Activated T-cell treated with anti-CD3 and anti-CD28 coated beads, Interleukin-2, amount 50 U/mL, for 72 hours (primary cell): Measurements from ENCODE around the gene SMIM1. TPM values are rescaled to one million over a fixed set of nuclear protein-coding genes. Genes with fewer than 3 reads are reported as not detected.
"Not testable (repeated sequence)": the region's sequence is repeated elsewhere in the genome, so short reads cannot be mapped to it uniquely, and the experiment has no call there.

ENCODE experiments used
- ATAC-seq, 2 donors: fragments of 150-1000 bp; cut with Tn5 transposase; replicated peaks in 1 of 2; 2 replicates each; pipeline ENCODE4 v1.10.0; 2021; ENCODE audit warnings: moderate library complexity in 2 of 2, mild to moderate bottlenecking in 1 of 2
- DNase-seq, 2 donors: peaks; one replicate each; pipeline ENCODE4 v3.0.0; 2021 to 2022; ENCODE audit warnings: mixed read lengths in 1 of 2
- H3K27ac Mint-ChIP-seq: one replicate; pipeline ENCODE4 v1.8.0; 2022; ENCODE audit warnings: mild to moderate bottlenecking, moderate library complexity, mixed read lengths
- H3K27me3 Mint-ChIP-seq: one replicate; pipeline ENCODE4 v1.8.0; 2022; ENCODE audit warnings: low read depth, mixed read lengths
- H3K36me3 Mint-ChIP-seq, 2 donors: one replicate each; pipeline ENCODE4 v1.8.0; 2022; ENCODE audit warnings: mixed read lengths in 2 of 2, mild to moderate bottlenecking in 1 of 2; ENCODE audit not compliant: insufficient read depth in 2 of 2
- H3K4me1 Mint-ChIP-seq: one replicate; pipeline ENCODE4 v1.8.0; 2022; ENCODE audit warnings: low read depth, mixed read lengths
- H3K4me3 Mint-ChIP-seq, 2 donors: one replicate each; pipeline ENCODE4 v1.8.0; 2022; ENCODE audit warnings: mild to moderate bottlenecking in 2 of 2, mixed read lengths in 2 of 2, moderate library complexity in 2 of 2
- H3K9me3 Mint-ChIP-seq, 2 donors: one replicate each; pipeline ENCODE4 v1.8.0; 2022; ENCODE audit warnings: mixed read lengths in 2 of 2
- total RNA-seq, 2 donors: library from RNA; stranded (reverse); gene quantifications; one replicate each; pipeline ENCODE4 v1.2.3, GENCODE V29; 2022

The SMIM1 gene
- total RNA-seq, 2 donors from 2014 or later: 2.5 to 3.4 TPM

GRCh38 chr1:3743421-3743820, 29.1 kb upstream of the SMIM1 start:
- H3K27ac Mint-ChIP-seq: no peak overlapping the region
- no peaks in the 10 kb centered on the region for H3K27me3 Mint-ChIP-seq
- DNase-seq (no peak), ATAC-seq (no peak)
- H3K4me3 Mint-ChIP-seq: no peak overlapping the region
- H3K9me3 Mint-ChIP-seq: no peaks in the 10 kb centered on the region
- peaks cover 0 to 4% of the 10 kb centered on the region in 2 donors for H3K36me3 Mint-ChIP-seq
- peaks cover 43% of the 10 kb centered on the region for H3K4me1 Mint-ChIP-seq

- DNase-seq: no peak
- no peak for ATAC-seq
- H3K27ac Mint-ChIP-seq: no peak overlapping the region
- H3K27me3 Mint-ChIP-seq: no peaks in the 10 kb centered on the region
- H3K4me3 Mint-ChIP-seq: no peak overlapping the region
- H3K36me3 Mint-ChIP-seq: peaks cover 0 to 4% of the 10 kb centered on the region in 2 donors
- H3K4me1 Mint-ChIP-seq: peaks cover 44% of the 10 kb centered on the region
- H3K9me3 Mint-ChIP-seq: no peaks in the 10 kb centered on the region
These were observed 28.7 kb upstream of the SMIM1 start for GRCh38 chr1:3743826-3744225.

- Mint-ChIP-seq H3K27me3 (no peaks in the 10 kb centered on the region), H3K27ac (no peak overlapping the region), H3K9me3 (no peaks in the 10 kb centered on the region), H3K4me1 (peaks cover 44% of the 10 kb centered on the region), H3K4me3 (peak overlapping the region in 1 of 2 donors; percentile 84), H3K36me3 (peaks cover 0 to 4% of the 10 kb centered on the region in 2 donors)
- ATAC-seq (no peak), DNase-seq (no peak)
These were observed 27.9 kb upstream of the SMIM1 start for GRCh38 chr1:3744646-3745045.

DNA sequence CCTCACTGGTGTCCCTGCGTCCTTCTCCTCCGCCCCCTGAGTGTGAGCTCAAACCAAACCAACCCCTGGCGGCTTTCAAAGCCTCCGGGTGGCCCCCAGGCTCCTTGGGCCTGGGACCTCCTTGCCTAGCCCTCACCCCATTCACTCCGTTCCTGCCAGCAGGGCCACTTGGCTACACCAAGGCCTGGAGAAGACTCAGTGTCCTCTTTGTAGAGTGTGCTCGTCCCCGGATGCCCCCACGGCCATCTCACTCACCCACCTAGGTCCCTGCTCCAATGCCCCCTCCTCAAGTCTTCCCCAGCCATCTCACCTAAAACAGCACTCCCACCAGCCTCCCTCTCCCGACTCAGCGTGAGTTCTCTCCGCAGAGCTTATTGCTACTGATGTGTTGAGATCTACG, 27.5 kb upstream of the SMIM1 start:
- Mint-ChIP-seq H3K9me3 (no peaks in the 10 kb centered on the region), H3K36me3 (peaks cover 0 to 4% of the 10 kb centered on the region in 2 donors), H3K4me3 (peak overlapping the region; percentile 84 to 87), H3K27me3 (no peaks in the 10 kb centered on the region), H3K4me1 (peaks cover 44% of the 10 kb centered on the region), H3K27ac (no peak overlapping the region)
- DNase-seq: no peak
- no peak for ATAC-seq

DNA sequence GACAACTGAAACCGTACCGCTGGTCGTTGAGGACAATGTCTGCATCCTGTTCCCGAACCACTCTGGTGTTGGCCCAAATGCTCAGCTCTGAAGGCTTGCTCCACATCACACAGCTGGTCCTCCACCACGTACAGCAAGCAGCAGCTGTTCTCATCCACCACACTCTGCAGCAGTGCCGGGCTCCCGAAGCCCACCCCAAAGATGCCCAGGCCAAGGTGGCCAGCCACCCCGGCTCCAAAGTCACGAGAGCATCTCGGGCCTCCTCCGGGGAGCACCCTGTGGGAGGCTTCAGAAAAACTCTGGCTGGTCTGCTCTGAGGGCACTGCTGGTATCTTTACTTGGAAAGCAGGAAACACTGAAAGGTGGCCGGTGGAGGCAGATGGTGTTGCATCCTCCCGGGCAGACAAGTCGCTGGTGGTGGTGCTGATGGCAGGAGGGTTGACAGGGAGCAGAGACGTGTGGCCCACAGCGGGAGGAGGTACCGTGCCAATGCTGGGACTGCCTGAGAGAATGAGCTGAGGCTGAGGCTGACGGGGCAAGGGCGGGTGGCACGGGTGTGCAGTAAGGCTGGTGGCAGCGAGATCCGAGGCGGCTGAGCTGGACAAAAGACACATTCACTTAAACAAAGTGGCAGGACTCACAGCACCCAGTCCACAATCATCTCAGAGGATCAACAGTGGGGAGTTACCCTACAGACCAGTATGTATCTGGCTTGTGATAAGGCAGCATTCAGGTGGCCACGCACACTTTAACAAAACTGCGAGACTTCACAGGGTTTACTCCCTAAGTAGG, 26.8 kb upstream of the SMIM1 start:
- Mint-ChIP-seq H3K9me3 (no peaks in the 10 kb centered on the region), H3K27ac (peak overlapping the region; percentile 33), H3K4me3 (peak overlapping the region; percentile 84 to 87), H3K4me1 (peaks cover 44% of the 10 kb centered on the region), H3K27me3 (no peaks in the 10 kb centered on the region), H3K36me3 (peaks cover 0 to 4% of the 10 kb centered on the region in 2 donors)
- no peak for DNase-seq
- no peak for ATAC-seq

GRCh38 chr1:3746389-3746829, 26.1 kb upstream of the SMIM1 start:
- Mint-ChIP-seq H3K9me3 (no peaks in the 10 kb centered on the region), H3K36me3 (peaks cover 0 to 3% of the 10 kb centered on the region in 2 donors), H3K27me3 (no peaks in the 10 kb centered on the region), H3K4me1 (peaks cover 44% of the 10 kb centered on the region), H3K4me3 (peak overlapping the region; percentile 84 to 87), H3K27ac (peak overlapping the region; percentile 33)
- ATAC-seq (no peak), DNase-seq (no peak)

- ATAC-seq (peak; percentile 99 to 100), DNase-seq (peak; percentile 93 to 94)
- H3K9me3 Mint-ChIP-seq: no peaks in the 10 kb centered on the region
- no peaks in the 10 kb centered on the region for H3K27me3 Mint-ChIP-seq
- peaks cover 44% of the 10 kb centered on the region for H3K4me1 Mint-ChIP-seq
- H3K4me3 Mint-ChIP-seq: peak overlapping the region; percentile 84 to 87
- H3K36me3 Mint-ChIP-seq: no peaks in the 10 kb centered on the region
- no peak overlapping the region for H3K27ac Mint-ChIP-seq
These were observed 25.6 kb upstream of the SMIM1 start for GRCh38 chr1:3746830-3747521.

GRCh38 chr1:3747522-3747848, 25.1 kb upstream of the SMIM1 start:
- no peaks in the 10 kb centered on the region for H3K27me3 Mint-ChIP-seq
- no peak for DNase-seq
- H3K4me3 Mint-ChIP-seq: peak overlapping the region; percentile 74 to 84
- H3K9me3 Mint-ChIP-seq: no peaks in the 10 kb centered on the region
- peaks cover 44% of the 10 kb centered on the region for H3K4me1 Mint-ChIP-seq
- no peak for ATAC-seq
- no peak overlapping the region for H3K27ac Mint-ChIP-seq
- no peaks in the 10 kb centered on the region for H3K36me3 Mint-ChIP-seq

DNA sequence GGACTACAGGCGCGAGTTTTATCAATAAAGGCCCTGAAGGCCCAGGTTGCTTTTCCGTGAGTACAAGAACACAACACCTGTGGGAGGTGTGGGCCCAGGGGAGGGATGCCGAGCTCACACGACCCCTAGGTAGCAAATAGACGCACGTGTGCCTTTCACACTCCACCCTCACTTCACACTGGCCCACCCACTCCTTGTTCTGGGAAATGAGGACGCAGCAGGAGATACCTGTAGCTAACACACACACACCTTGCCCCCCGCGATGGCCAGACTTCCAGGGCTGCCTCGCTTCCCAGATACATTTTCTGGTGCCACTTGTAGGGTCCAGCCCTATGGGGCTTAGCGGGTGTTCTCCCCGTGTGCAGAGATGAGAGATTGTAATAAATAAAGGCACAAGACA, 24.6 kb upstream of the SMIM1 start:
- H3K36me3 Mint-ChIP-seq: no peaks in the 10 kb centered on the region
- ATAC-seq: no peak
- no peak for DNase-seq
- no peaks in the 10 kb centered on the region for H3K27me3 Mint-ChIP-seq
- peaks cover 44% of the 10 kb centered on the region for H3K4me1 Mint-ChIP-seq
- H3K4me3 Mint-ChIP-seq: peak overlapping the region; percentile 74 to 84
- no peaks in the 10 kb centered on the region for H3K9me3 Mint-ChIP-seq
- no peak overlapping the region for H3K27ac Mint-ChIP-seq

DNA sequence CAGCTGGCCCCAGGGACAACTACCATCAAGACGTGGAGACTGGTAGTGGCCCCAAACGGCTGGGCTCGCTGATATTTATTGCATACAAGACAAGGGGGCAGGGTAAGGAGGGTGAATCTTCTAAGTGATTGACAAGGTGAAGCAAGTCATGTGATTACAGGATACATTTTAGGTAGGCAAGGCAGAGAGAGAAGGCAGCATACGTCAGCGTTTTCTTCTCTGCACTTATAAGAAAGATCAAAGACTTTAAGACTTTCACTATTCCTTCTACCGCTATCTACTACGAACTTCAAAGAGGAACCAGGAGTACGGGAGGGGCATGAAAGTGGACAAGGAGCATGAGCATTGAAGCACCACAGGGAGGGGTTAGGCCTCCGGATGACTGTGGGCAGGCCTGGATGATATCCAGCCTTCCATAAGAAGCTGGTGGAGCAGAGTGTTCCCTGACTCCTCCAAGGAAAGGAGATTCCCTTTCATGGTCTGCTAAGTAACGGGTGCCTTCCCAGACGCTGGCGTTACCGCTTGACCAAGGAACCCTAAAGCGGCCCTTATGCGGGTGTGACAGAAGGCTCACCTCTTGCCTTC, 24.1 kb upstream of the SMIM1 start:
- H3K36me3 Mint-ChIP-seq, H3K27ac Mint-ChIP-seq, ATAC-seq, H3K27me3 Mint-ChIP-seq, DNase-seq, H3K9me3 Mint-ChIP-seq: not testable (repeated sequence)
- Mint-ChIP-seq H3K4me3 (peak overlapping the region; percentile 74 to 84), H3K4me1 (peaks cover 39% of the 10 kb centered on the region)

DNA sequence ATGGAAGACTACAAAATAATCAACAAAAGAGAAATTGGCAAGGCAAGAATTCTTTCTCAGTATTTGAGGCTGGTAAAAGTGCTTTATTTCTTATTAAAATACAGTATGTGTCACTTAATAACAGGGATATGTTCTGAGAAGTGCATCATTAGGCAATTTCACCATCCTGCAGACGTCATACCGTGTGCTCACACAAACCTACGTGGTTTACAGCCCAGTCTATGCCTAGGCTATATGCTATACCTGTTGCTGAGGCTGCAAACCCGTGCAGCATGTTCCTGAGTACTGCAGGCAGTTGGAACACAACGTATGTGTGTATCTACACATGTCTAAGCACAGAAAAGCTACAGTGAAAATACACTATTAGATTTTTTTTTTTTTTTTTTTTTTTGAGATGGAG, 23.0 kb upstream of the SMIM1 start:
- ATAC-seq (no peak), DNase-seq (no peak)
- Mint-ChIP-seq H3K27me3 (no peaks in the 10 kb centered on the region), H3K9me3 (no peaks in the 10 kb centered on the region), H3K4me3 (no peak overlapping the region), H3K36me3 (no peaks in the 10 kb centered on the region), H3K27ac (no peak overlapping the region), H3K4me1 (peaks cover 31% of the 10 kb centered on the region)

- Mint-ChIP-seq H3K4me3 (no peak overlapping the region), H3K36me3 (no peaks in the 10 kb centered on the region), H3K4me1 (peaks cover 19% of the 10 kb centered on the region), H3K27me3 (no peaks in the 10 kb centered on the region), H3K9me3 (no peaks in the 10 kb centered on the region), H3K27ac (no peak overlapping the region)
- DNase-seq: no peak
- no peak for ATAC-seq
These were observed 21.8 kb upstream of the SMIM1 start for GRCh38 chr1:3750741-3751140.

- Mint-ChIP-seq H3K4me3 (no peak within 1 kb of the TSS), H3K4me1 (peaks cover 11% of the 10 kb centered on the region), H3K27ac (no peak within 1 kb of the TSS), H3K9me3 (no peaks in the 10 kb centered on the region), H3K36me3 (no peaks in the 10 kb centered on the region), H3K27me3 (no peaks in the 10 kb centered on the region)
- no peak for DNase-seq
- no peak for ATAC-seq
These were observed 20.1 kb upstream of the SMIM1 start, which contains the start of gene CCDC27 for GRCh38 chr1:3752400-3752945. Gene CCDC27, plus strand, starts transcription at chr1:3752450. Its CDS starts 32 bp downstream, at chr1:3752482.
